Parathyroid adenoma (tissue), 2 donors: Measurements from ENCODE around the gene TENM4.

Experiments used
- H2AFZ ChIP-seq: fragments of 300-600 bp; sonication (generic); one replicate; pipeline ENCODE4 v1.7.0; 2017; ENCODE audit warnings: antibody characterized with exemption, mild to moderate bottlenecking
- H3K27ac ChIP-seq: fragments of 300-600 bp; sonication (generic); one replicate; pipeline ENCODE4 v1.7.0; 2017
- H3K27me3 ChIP-seq: fragments of 300-600 bp; sonication (generic); one replicate; pipeline ENCODE4 v1.7.0; 2017; ENCODE audit warnings: low read length; ENCODE audit not compliant: control insufficient read depth, insufficient read depth
- H3K36me3 ChIP-seq: fragments of 300-600 bp; sonication (generic); one replicate; pipeline ENCODE4 v1.7.0; 2017; ENCODE audit warnings: low read length; ENCODE audit not compliant: control insufficient read depth, insufficient read depth
- H3K4me1 ChIP-seq: fragments of 300-600 bp; sonication (generic); one replicate; pipeline ENCODE4 v1.7.0; 2017; ENCODE audit warnings: control low read depth
- H3K4me2 ChIP-seq: fragments of 300-600 bp; sonication (generic); one replicate; pipeline ENCODE4 v1.7.0; 2017; ENCODE audit warnings: low read length
- H3K4me3 ChIP-seq: fragments of 300-600 bp; sonication (generic); one replicate; pipeline ENCODE4 v1.7.0; 2017; ENCODE audit warnings: low read depth, low read length
- H3K79me2 ChIP-seq: fragments of 300-600 bp; sonication (generic); one replicate; pipeline ENCODE4 v1.7.0; 2017; ENCODE audit warnings: control low read depth
- H3K9ac ChIP-seq: fragments of 300-600 bp; sonication (generic); one replicate; pipeline ENCODE4 v1.7.0; 2017; ENCODE audit warnings: mild to moderate bottlenecking
- H3K9me3 ChIP-seq: fragments of 300-600 bp; sonication (generic); one replicate; pipeline ENCODE4 v1.7.0; 2017; ENCODE audit warnings: low read length; ENCODE audit not compliant: control insufficient read depth
- TF ChIP-seq, protein P1 (sequence below): fragments of 300-600 bp; sonication (generic); IDR thresholded peaks from one replicate; pipeline ENCODE4 v1.7.0; 2017; ENCODE audit warnings: antibody characterized with exemption, mild to moderate bottlenecking
- donor health status: primary hyperparathyroidism.

Gene TENM4

DNA sequence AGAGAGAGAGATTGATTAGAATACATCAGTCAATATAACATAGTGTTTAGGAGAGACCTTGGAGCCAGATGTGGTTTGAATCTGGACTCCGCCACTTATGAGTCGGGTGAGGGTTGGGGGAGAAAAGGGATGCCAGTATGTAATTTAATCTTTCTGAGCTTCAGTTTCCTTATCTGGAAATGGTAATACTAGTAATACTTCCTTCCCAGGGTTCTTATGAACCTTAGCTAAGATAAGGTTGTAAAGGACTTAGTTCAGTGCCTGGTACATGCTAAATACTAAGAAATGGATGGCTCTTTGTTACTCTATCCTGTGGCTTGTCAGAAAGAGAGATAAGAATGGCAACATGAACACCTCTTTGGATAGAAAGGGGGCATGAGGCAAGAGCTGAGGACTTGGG, 640.1 kb downstream of the TENM4 start:
- no peak overlapping the region for H3K9ac ChIP-seq
- H3K36me3 ChIP-seq = no peaks in the 10 kb centered on the region
- H3K27ac ChIP-seq = no peak overlapping the region
- no peak overlapping the region for H3K4me3 ChIP-seq
- TF ChIP-seq, protein P1, sequence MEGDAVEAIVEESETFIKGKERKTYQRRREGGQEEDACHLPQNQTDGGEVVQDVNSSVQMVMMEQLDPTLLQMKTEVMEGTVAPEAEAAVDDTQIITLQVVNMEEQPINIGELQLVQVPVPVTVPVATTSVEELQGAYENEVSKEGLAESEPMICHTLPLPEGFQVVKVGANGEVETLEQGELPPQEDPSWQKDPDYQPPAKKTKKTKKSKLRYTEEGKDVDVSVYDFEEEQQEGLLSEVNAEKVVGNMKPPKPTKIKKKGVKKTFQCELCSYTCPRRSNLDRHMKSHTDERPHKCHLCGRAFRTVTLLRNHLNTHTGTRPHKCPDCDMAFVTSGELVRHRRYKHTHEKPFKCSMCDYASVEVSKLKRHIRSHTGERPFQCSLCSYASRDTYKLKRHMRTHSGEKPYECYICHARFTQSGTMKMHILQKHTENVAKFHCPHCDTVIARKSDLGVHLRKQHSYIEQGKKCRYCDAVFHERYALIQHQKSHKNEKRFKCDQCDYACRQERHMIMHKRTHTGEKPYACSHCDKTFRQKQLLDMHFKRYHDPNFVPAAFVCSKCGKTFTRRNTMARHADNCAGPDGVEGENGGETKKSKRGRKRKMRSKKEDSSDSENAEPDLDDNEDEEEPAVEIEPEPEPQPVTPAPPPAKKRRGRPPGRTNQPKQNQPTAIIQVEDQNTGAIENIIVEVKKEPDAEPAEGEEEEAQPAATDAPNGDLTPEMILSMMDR = no peak
- H2AFZ ChIP-seq = no peak overlapping the region
- peak overlapping the region; percentile 36 for H3K4me2 ChIP-seq
- H3K9me3 ChIP-seq = no peaks in the 10 kb centered on the region
- no peaks in the 10 kb centered on the region for H3K27me3 ChIP-seq
- H3K79me2 ChIP-seq = no peaks in the 10 kb centered on the region
- H3K4me1 ChIP-seq = peaks cover 14% of the 10 kb centered on the region

DNA sequence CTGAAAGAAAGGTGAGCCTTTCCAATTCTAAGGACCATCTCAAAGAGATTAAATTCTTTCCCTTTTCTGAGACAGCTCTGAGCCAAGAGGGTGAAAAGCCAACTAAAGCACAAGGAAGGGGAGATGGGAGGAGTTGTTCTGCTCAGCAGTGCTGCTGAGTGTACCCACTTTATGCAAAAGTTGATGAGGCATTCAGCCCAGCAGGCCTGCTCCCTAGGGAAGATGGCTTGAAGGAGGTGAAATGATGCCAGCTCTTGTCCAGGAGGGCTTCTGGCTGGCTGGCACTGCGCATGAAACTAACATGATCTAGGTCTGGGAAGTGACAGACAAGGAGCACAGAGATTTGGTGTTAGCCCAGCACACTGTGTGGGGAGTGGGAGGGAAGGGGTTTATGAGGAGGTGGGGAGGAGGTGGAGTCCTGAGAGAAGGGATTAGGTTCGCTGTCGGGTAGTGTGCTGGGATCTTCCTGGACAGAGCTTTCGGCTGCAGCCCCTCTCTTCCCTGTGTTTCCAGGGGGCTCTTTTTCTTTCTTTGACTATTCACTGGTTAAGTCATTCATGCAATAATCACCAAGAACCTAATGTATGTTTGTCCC, 640.6 kb downstream of the TENM4 start:
- Histone ChIP-seq H3K27ac (no peak overlapping the region), H3K36me3 (no peaks in the 10 kb centered on the region), H3K27me3 (no peaks in the 10 kb centered on the region), H3K9ac (no peak overlapping the region), H3K9me3 (no peaks in the 10 kb centered on the region), H3K4me3 (no peak overlapping the region), H3K4me2 (peak overlapping the region; percentile 27), H3K4me1 (peaks cover 14% of the 10 kb centered on the region), H2AFZ (no peak overlapping the region), H3K79me2 (no peaks in the 10 kb centered on the region)
- TF ChIP-seq, protein P1 = no peak

DNA sequence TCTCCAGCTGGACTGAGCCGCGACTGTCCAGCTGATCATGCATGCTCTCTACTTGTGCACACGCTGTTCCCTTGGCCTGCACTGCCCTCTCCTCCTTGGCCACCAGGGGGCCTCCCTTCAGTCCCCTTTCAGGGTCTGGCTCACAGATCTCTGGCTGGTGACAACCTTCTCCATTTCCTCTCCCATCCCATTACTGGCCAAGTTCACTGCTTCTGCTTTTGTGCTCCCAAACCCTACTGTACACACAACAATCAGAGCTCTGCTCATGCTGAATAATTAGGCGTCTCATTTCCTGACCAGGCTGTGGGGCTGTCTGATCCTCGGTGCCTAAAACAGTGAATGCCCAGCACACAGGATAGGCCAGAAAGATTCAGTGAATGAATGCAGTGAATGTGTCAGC, 642.2 kb downstream of the TENM4 start:
- Histone ChIP-seq H2AFZ (no peak overlapping the region), H3K9me3 (no peaks in the 10 kb centered on the region), H3K36me3 (no peaks in the 10 kb centered on the region), H3K27ac (no peak overlapping the region), H3K27me3 (no peaks in the 10 kb centered on the region), H3K9ac (no peak overlapping the region), H3K4me2 (peak overlapping the region; percentile 13), H3K4me3 (no peak overlapping the region), H3K79me2 (no peaks in the 10 kb centered on the region), H3K4me1 (peaks cover 14% of the 10 kb centered on the region)
- TF ChIP-seq, protein P1 = peak; percentile 60

DNA sequence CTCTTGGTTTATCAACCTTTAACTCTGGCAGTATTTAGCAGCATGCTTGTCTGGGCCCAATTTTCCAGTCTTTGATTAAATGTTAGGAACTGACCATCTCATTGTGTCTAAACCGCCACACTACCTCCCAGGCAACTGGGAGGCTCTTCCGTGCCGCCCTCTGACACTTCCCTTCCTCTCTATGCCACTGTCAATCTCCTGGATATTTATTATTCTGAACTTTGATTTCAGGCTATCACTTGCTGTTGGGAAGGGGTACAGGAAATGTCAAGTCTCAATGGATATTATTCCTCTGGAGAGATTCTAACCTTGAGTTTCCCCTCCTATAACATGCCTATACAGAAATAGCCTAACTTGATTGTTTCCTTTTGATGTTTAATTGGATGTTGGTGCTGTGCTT, 643.3 kb downstream of the TENM4 start:
- no peak overlapping the region for H3K4me3 ChIP-seq
- TF ChIP-seq, protein P1 = no peak
- no peak overlapping the region for H3K9ac ChIP-seq
- H3K27me3 ChIP-seq = no peaks in the 10 kb centered on the region
- H3K79me2 ChIP-seq = no peaks in the 10 kb centered on the region
- no peaks in the 10 kb centered on the region for H3K36me3 ChIP-seq
- H3K27ac ChIP-seq = no peak overlapping the region
- H3K9me3 ChIP-seq = no peaks in the 10 kb centered on the region
- peaks cover 14% of the 10 kb centered on the region for H3K4me1 ChIP-seq
- H3K4me2 ChIP-seq = no peak overlapping the region
- H2AFZ ChIP-seq = no peak overlapping the region

DNA sequence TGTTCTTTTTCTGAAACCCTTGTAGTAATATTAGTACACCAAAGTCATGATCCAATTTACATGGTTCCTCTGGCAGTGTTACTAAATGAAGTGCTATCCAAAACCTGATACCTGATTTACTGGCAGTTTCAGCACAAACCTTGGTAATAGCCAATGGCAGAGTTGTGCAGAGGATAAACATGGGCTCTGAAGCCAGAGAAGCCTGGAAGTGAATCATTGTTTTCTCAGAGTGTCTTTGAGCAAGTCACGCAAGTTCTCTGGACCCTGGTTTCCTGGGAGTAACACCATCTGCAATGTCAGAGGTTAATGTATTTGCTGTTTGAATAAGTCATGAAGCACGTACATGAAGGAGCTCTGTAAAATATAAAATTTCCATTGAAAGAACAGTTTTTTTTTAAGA, 643.9 kb downstream of the TENM4 start:
- no peak overlapping the region for H3K4me3 ChIP-seq
- no peaks in the 10 kb centered on the region for H3K79me2 ChIP-seq
- no peak overlapping the region for H2AFZ ChIP-seq
- H3K36me3 ChIP-seq = no peaks in the 10 kb centered on the region
- no peak overlapping the region for H3K9ac ChIP-seq
- no peaks in the 10 kb centered on the region for H3K9me3 ChIP-seq
- H3K27me3 ChIP-seq = no peaks in the 10 kb centered on the region
- no peak overlapping the region for H3K27ac ChIP-seq
- peaks cover 14% of the 10 kb centered on the region for H3K4me1 ChIP-seq
- no peak overlapping the region for H3K4me2 ChIP-seq
- TF ChIP-seq, protein P1 = no peak
